Measurements from ENCODE around the gene MSLN. TPM values are rescaled to one million over a fixed set of nuclear protein-coding genes. Genes with fewer than 3 reads are reported as not detected.

The MSLN gene
- polyA plus RNA-seq, 1 donor (not counting 4 experiments of a cell fraction or from before 2014, with no cell fraction given) = 8.5 TPM

GRCh38 chr16:763369-764183 lies 3.0 kb downstream of the MSLN start:
- Histone ChIP-seq H3K9me3 (ENCODE audit: control insufficient read depth, low read depth, low read length) (no peaks in the 10 kb centered on the region), H3K79me2 (ENCODE audit: control insufficient read depth, insufficient read depth, low read length) (no peaks in the 10 kb centered on the region), H3K4me1 (ENCODE audit: control insufficient read depth, extremely low read depth, insufficient read depth, low read length) (peaks cover 27% of the 10 kb centered on the region), H3K36me3 (ENCODE audit: control insufficient read depth in 2 of 2, extremely low read depth in 1 of 2, insufficient read depth in 2 of 2, low read length in 2 of 2) (no peaks in the 10 kb centered on the region), H3K4me2 (ENCODE audit: control insufficient read depth, extremely low read depth, insufficient read depth, low read depth, low read length) (no peak overlapping the region), H3K4me3 (ENCODE audit: control insufficient read depth in 2 of 3, extremely low read depth in 1 of 3, insufficient read depth in 2 of 3, low read depth in 1 of 3, low read length in 3 of 3) (no peak overlapping the region), H4K20me1 (ENCODE audit: control insufficient read depth, extremely low read depth, insufficient read depth, low read length) (no peaks in the 10 kb centered on the region), H3K9ac (ENCODE audit: control insufficient read depth, extremely low read depth, insufficient read depth, low read length) (no peak overlapping the region), H3K27me3 (ENCODE audit: control insufficient read depth, extremely low read depth, insufficient read depth, low read length) (peaks cover 3% of the 10 kb centered on the region), H3K9me1 (ENCODE audit: control insufficient read depth, extremely low read depth, insufficient read depth, low read length) (no peaks in the 10 kb centered on the region), H2AFZ (ENCODE audit: control insufficient read depth, low read length) (no peak overlapping the region), H3K27ac (ENCODE audit: control insufficient read depth, insufficient read depth, low read length) (no peak overlapping the region)
- FAIRE-seq (no peak), DNase-seq (ENCODE audit: low read depth, low spot score) (no peak)
- dilution Hi-C loops (cut with MboI; ENCODE audit: extremely low pct_ligation_motif_present, low sequenced_read_pairs) = no loop called here
- TF ChIP-seq CTCF (optimal IDR thresholded peaks at IDR 0.05 in 1 of 3, IDR thresholded peaks at IDR 0.05 in 1 of 3, conservative IDR thresholded peaks at IDR 0.05 in 1 of 3; ENCODE audit: extremely low read depth in 1 of 3, insufficient read depth in 2 of 3, low read length in 3 of 3) (no peak), EZH2 (IDR thresholded peaks at IDR 0.05; ENCODE audit: low read length) (no peak)

- no peaks in the 10 kb centered on the region for H3K9me3 ChIP-seq (ENCODE audit: control insufficient read depth, low read depth, low read length)
- H3K4me3 ChIP-seq (ENCODE audit: control insufficient read depth in 2 of 3, extremely low read depth in 1 of 3, insufficient read depth in 2 of 3, low read depth in 1 of 3, low read length in 3 of 3) = no peak overlapping the region
- peaks cover 3% of the 10 kb centered on the region for H3K27me3 ChIP-seq (ENCODE audit: control insufficient read depth, extremely low read depth, insufficient read depth, low read length)
- TF ChIP-seq EZH2 (IDR thresholded peaks at IDR 0.05; ENCODE audit: low read length) (no peak), CTCF (optimal IDR thresholded peaks at IDR 0.05 in 1 of 3, IDR thresholded peaks at IDR 0.05 in 1 of 3, conservative IDR thresholded peaks at IDR 0.05 in 1 of 3; ENCODE audit: extremely low read depth in 1 of 3, insufficient read depth in 2 of 3, low read length in 3 of 3) (no peak)
- no peak overlapping the region for H3K9ac ChIP-seq (ENCODE audit: control insufficient read depth, extremely low read depth, insufficient read depth, low read length)
- DNase-seq (ENCODE audit: low read depth, low spot score) = no peak
- no peaks in the 10 kb centered on the region for H3K79me2 ChIP-seq (ENCODE audit: control insufficient read depth, insufficient read depth, low read length)
- H3K4me2 ChIP-seq (ENCODE audit: control insufficient read depth, extremely low read depth, insufficient read depth, low read depth, low read length) = no peak overlapping the region
- H3K4me1 ChIP-seq (ENCODE audit: control insufficient read depth, extremely low read depth, insufficient read depth, low read length) = peaks cover 27% of the 10 kb centered on the region
- H3K36me3 ChIP-seq (ENCODE audit: control insufficient read depth in 2 of 2, extremely low read depth in 1 of 2, insufficient read depth in 2 of 2, low read length in 2 of 2) = no peaks in the 10 kb centered on the region
- no peak for FAIRE-seq
- dilution Hi-C loops (cut with MboI; ENCODE audit: extremely low pct_ligation_motif_present, low sequenced_read_pairs) = no loop called here
- no peak overlapping the region for H3K27ac ChIP-seq (ENCODE audit: control insufficient read depth, insufficient read depth, low read length)
- no peaks in the 10 kb centered on the region for H3K9me1 ChIP-seq (ENCODE audit: control insufficient read depth, extremely low read depth, insufficient read depth, low read length)
- H2AFZ ChIP-seq (ENCODE audit: control insufficient read depth, low read length) = no peak overlapping the region
- H4K20me1 ChIP-seq (ENCODE audit: control insufficient read depth, extremely low read depth, insufficient read depth, low read length) = no peaks in the 10 kb centered on the region
Measured at GRCh38 chr16:764184-764750, 3.7 kb downstream of the MSLN start.
